Measurements from ENCODE around the gene RARRES2. TPM values are rescaled to one million over a fixed set of nuclear protein-coding genes. Genes with fewer than 3 reads are reported as not detected.

The RARRES2 gene
- total and polyA plus RNA-seq, 2 of the 13 experiments (the other 11 are each of a cell fraction or from before 2014, with no cell fraction given) = 134 to 172 TPM

DNA sequence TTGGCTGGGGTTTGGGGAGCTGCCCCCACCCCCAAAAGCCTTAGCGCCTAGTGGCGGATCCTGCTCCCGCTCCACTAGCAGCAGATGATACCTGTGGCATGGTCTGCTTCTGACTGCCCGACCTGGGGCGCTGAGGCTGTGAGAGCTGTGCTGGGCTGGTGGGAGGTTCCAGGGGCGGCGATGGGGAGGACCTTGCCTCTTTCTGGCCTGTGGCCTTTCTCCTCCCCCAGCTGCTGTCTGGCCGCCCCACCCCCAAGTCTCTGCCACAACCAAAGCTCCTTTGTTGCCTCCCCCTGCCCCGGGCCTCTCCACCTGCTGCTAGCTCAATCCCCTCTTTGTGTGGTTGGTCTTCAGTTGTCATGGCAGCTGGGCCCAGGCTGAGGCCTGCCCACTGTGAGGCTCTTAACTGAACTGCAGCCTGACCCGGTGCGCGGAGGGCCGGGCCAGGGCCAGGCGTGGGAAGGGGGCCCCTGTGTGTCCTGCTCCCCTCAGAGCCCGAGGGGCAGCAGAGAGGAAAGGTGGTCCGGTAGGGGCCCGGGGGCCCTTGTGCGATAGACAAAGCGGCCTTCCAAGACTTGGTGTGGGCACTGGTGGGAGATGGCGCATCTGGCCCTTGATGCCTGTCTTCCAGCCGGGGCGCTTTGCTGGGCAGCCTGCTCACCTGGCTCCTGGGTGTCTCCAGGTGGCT lies 42.4 kb upstream of the RARRES2 start (continued):
- TF ChIP-seq SALL2 (CRISPR knock-in tag; IDR thresholded peaks at IDR 0.05) (peak; percentile 78; the same call in 1 of the 2 replicates), RXRB (CRISPR knock-in tag; IDR thresholded peaks at IDR 0.05; ENCODE audit: borderline replicate concordance) (peak; percentile 65; the same call in 1 of the 2 replicates), ZNF513 (CRISPR knock-in tag; conservative IDR thresholded peaks at IDR 0.05) (no peak), ZNF652 (CRISPR knock-in tag; IDR thresholded peaks at IDR 0.05; ENCODE audit: borderline replicate concordance, low read depth) (no peak), ZNF879 (CRISPR knock-in tag; IDR thresholded peaks at IDR 0.05) (no peak), PHB2 (IDR thresholded peaks at IDR 0.05; ENCODE audit: partially characterized antibody) (no peak), TERF1 (CRISPR knock-in tag; IDR thresholded peaks at IDR 0.05) (no peak), TFDP1 (CRISPR knock-in tag; IDR thresholded peaks at IDR 0.05; ENCODE audit: borderline replicate concordance) (no peak), MXI1 (IDR thresholded peaks at IDR 0.05; ENCODE audit: borderline replicate concordance, low read depth, low read length) (peak; percentile 92; the same call in 2 of the 3 replicates), PLRG1 (conservative IDR thresholded peaks at IDR 0.05) (no peak), PITX1 (CRISPR knock-in tag; IDR thresholded peaks at IDR 0.05) (peak; percentile 74; the same call in 1 of the 2 replicates), MNT (IDR thresholded peaks at IDR 0.05) (peak; percentile 23; the same call in 1 of the 2 replicates), SMAD9 (CRISPR knock-in tag; IDR thresholded peaks at IDR 0.05) (no peak), MED1 (CRISPR knock-in tag; IDR thresholded peaks at IDR 0.05) (peak; percentile 84), HOXA5 (CRISPR knock-in tag; IDR thresholded peaks at IDR 0.05) (peak; percentile 90; the same call in 1 of the 2 replicates)
- TF ChIP-seq, protein P1, sequence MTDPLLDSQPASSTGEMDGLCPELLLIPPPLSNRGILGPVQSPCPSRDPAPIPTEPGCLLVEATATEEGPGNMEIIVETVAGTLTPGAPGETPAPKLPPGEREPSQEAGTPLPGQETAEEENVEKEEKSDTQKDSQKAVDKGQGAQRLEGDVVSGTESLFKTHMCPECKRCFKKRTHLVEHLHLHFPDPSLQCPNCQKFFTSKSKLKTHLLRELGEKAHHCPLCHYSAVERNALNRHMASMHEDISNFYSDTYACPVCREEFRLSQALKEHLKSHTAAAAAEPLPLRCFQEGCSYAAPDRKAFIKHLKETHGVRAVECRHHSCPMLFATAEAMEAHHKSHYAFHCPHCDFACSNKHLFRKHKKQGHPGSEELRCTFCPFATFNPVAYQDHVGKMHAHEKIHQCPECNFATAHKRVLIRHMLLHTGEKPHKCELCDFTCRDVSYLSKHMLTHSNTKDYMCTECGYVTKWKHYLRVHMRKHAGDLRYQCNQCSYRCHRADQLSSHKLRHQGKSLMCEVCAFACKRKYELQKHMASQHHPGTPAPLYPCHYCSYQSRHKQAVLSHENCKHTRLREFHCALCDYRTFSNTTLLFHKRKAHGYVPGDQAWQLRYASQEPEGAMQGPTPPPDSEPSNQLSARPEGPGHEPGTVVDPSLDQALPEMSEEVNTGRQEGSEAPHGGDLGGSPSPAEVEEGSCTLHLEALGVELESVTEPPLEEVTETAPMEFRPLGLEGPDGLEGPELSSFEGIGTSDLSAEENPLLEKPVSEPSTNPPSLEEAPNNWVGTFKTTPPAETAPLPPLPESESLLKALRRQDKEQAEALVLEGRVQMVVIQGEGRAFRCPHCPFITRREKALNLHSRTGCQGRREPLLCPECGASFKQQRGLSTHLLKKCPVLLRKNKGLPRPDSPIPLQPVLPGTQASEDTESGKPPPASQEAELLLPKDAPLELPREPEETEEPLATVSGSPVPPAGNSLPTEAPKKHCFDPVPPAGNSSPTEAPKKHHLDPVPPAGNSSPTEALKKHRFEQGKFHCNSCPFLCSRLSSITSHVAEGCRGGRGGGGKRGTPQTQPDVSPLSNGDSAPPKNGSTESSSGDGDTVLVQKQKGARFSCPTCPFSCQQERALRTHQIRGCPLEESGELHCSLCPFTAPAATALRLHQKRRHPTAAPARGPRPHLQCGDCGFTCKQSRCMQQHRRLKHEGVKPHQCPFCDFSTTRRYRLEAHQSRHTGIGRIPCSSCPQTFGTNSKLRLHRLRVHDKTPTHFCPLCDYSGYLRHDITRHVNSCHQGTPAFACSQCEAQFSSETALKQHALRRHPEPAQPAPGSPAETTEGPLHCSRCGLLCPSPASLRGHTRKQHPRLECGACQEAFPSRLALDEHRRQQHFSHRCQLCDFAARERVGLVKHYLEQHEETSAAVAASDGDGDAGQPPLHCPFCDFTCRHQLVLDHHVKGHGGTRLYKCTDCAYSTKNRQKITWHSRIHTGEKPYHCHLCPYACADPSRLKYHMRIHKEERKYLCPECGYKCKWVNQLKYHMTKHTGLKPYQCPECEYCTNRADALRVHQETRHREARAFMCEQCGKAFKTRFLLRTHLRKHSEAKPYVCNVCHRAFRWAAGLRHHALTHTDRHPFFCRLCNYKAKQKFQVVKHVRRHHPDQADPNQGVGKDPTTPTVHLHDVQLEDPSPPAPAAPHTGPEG (CRISPR knock-in tag; IDR thresholded peaks at IDR 0.05) = 0 out of 2 replicates have a peak, but pooled peaks have one; percentile 57
- TF ChIP-seq, protein P2, sequence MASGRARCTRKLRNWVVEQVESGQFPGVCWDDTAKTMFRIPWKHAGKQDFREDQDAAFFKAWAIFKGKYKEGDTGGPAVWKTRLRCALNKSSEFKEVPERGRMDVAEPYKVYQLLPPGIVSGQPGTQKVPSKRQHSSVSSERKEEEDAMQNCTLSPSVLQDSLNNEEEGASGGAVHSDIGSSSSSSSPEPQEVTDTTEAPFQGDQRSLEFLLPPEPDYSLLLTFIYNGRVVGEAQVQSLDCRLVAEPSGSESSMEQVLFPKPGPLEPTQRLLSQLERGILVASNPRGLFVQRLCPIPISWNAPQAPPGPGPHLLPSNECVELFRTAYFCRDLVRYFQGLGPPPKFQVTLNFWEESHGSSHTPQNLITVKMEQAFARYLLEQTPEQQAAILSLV (CRISPR knock-in tag; IDR thresholded peaks at IDR 0.05; ENCODE audit: borderline replicate concordance) = peak; percentile 80; the same call in 1 of the 2 replicates

All from HepG2 (cell line).